Spleen (tissue), 7 donors: ENCODE measurements around the gene TBC1D3E.
"Not testable (repeated sequence)": the region's sequence is repeated elsewhere in the genome, so short reads cannot be mapped to it uniquely, and the experiment has no call there.

Source experiments
- CTCF ChIP-seq, 11 experiments: fragments of 200-600 bp in 7 of 11; fragments of 450-650 bp in 4 of 11; sonication (generic) in 4 of 11; IDR thresholded peaks in 8 of 11; conservative IDR thresholded peaks in 3 of 11; 1 replicate in 7 of 11; 2 replicates in 4 of 11; pipeline versions ENCODE4 v1.4.0 to v1.8.0; 2016 to 2021; ENCODE audit warnings: antibody characterized with exemption in 11 of 11, inconsistent platforms in 4 of 11, mild to moderate bottlenecking in 1 of 11
- POLR2A ChIP-seq, 3 donors: fragments of 450-650 bp; IDR thresholded peaks; one replicate each; pipeline ENCODE4 v1.5.1; 2017; ENCODE audit warnings: antibody characterized with exemption in 3 of 3, mild to moderate bottlenecking in 1 of 3
- POLR2AphosphoS5 ChIP-seq, 3 donors: sonication (generic); formaldehyde crosslinking; IDR thresholded peaks; one replicate each; pipeline ENCODE4 v1.5.1; 2017; ENCODE audit warnings: antibody characterized with exemption in 3 of 3
- donor health status: DM: no; HTN: no; CAD: no; lungs with moderate emphysema.
- donor health status: DM: no; HTN: no; CAD: no.
- donor health status: DM: no; HTN: no; CAD: no.

- not testable (repeated sequence) for TF ChIP-seq POLR2AphosphoS5 (IDR thresholded peaks at IDR 0.05); CTCF (IDR thresholded peaks at IDR 0.05 in 8 of 11, conservative IDR thresholded peaks at IDR 0.05 in 3 of 11); POLR2A (IDR thresholded peaks at IDR 0.05)
Observed at GRCh38 chr17:38099262-38099661, 28.5 kb upstream of the TBC1D3E start.
